ENCODE results near the gene ST14.

GRCh38 chr11:130180491-130180890 is 20.9 kb downstream of the ST14 start:
- TF ChIP-seq, protein P1, sequence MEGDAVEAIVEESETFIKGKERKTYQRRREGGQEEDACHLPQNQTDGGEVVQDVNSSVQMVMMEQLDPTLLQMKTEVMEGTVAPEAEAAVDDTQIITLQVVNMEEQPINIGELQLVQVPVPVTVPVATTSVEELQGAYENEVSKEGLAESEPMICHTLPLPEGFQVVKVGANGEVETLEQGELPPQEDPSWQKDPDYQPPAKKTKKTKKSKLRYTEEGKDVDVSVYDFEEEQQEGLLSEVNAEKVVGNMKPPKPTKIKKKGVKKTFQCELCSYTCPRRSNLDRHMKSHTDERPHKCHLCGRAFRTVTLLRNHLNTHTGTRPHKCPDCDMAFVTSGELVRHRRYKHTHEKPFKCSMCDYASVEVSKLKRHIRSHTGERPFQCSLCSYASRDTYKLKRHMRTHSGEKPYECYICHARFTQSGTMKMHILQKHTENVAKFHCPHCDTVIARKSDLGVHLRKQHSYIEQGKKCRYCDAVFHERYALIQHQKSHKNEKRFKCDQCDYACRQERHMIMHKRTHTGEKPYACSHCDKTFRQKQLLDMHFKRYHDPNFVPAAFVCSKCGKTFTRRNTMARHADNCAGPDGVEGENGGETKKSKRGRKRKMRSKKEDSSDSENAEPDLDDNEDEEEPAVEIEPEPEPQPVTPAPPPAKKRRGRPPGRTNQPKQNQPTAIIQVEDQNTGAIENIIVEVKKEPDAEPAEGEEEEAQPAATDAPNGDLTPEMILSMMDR (IDR thresholded peaks at IDR 0.05), result no peak
- no peak for TF ChIP-seq ZFX (IDR thresholded peaks at IDR 0.05; ENCODE audit: borderline replicate concordance)

Data from 22Rv1 (cell line).